Left kidney (tissue), 2 donors: Measurements from ENCODE around the gene FLRT2. TPM values are rescaled to one million over a fixed set of nuclear protein-coding genes. Genes with fewer than 3 reads are reported as not detected.

ENCODE experiments used
- DNase-seq: peaks from one replicate; pipeline ENCODE4 v3.0.0-alpha.2; 2013
- polyA plus RNA-seq: library from polyadenylated mRNA; unstranded; fragments of 120-200 nt; gene quantifications from one replicate; pipeline ENCODE4 v1.2.1, GENCODE V29; 2013; ENCODE audit not compliant: insufficient read length

The FLRT2 gene
- polyA plus RNA-seq, 1 donor, result 254 TPM

DNA sequence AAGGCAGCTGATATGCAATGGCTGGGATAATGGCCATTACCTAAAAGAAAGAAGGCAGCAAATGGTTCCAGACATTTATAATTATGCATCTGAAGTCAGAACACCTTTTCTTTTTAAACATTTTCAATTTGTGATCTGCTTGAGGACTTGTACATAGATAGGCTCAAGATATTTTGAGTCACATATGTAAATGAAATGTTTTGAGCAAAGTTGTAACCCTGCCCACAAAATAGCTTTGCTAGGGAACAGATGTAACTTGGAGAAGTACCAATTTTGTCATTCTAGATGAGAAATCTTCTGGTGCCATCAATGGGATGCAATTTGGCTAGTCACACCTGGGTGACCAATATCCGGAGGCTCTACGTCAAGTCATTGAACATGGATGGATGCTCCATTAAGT lies 123.1 kb downstream of the FLRT2 start:
- DNase-seq, result no peak

DNA sequence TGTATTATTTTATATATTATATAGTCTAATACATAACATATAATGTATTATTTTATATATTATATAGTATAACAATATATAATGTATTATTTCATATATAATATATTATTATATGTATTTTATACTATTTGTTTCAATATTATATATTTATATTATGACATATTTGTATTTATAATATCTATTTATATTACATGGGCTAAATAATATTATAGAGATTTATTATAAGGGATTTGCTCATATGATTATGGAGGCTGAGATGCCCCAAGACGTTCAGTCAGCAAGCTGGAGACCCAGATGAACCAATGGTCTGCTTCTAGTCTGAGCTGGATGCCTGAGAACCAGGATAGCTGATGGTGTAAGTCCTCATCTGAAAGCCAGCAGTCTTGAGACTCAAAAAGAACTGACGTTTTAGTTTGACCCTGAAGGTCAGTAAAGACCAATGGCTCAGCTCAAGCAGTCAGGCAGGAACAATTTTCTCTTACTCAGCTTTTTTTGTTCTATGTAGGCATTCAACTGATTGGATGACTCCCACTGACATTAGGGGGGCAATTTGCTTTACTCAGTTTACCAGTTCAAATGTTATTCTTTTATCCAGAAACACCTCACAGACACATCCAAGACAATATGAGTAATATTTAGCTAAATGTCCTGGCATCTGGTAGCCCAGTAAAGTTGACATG lies 130.4 kb downstream of the FLRT2 start:
- no peak for DNase-seq

DNA sequence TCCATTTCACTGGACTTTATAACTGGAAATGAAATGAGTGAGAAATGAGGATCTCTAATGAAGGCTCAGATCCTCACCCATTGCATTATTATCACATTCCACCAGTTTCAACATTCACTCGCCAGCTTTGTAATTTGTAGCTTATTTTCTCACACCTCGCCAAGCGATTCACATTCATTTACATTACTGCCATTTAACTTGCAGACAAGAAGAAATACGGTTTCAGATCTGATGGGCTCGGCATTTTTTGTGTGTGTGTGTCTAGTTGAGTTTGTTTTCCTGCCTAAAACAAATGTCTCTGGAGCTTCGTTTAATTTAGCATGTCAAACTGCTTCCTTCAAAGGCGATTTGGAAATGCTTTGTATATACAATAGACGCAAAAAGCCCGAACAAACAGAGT lies 132.2 kb downstream of the FLRT2 start:
- no peak for DNase-seq

DNA sequence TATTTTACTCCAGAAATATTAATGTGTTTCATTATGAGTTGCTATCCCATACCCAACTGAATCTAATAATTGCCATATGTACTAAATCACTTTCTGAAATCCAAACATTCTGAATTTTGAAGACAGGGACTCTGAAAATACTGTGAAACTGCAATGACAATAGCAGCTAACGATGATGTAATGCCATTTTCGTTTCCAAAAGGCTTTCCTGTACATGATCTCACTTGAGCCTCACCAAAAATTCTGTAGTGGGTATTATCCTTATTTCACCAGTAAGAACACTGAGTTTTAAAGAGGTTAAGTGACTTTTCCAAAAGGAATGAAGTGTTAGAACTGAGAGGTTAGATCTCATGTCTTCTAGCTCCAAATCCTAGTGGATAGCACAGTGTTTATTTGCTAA lies 133.3 kb downstream of the FLRT2 start:
- DNase-seq, result no peak

DNA sequence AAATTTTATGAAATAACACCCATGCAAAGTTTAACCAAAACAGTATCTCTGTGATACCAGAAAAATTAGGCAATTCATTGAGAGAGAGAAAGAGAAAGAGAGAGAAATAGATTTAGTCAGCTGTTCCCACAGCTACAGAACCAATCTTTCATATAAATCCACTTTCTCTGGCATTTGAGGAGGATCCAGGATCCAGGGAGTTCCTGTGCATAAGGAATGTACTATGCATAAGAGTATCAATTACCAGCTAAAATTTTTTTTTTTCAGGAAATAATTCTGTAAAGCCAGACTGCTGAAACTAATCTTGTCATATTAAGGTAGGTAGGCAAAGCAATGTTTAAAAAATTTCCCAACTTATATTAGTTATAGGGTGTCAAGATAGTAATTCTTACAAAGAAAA lies 133.7 kb downstream of the FLRT2 start:
- no peak for DNase-seq

DNA sequence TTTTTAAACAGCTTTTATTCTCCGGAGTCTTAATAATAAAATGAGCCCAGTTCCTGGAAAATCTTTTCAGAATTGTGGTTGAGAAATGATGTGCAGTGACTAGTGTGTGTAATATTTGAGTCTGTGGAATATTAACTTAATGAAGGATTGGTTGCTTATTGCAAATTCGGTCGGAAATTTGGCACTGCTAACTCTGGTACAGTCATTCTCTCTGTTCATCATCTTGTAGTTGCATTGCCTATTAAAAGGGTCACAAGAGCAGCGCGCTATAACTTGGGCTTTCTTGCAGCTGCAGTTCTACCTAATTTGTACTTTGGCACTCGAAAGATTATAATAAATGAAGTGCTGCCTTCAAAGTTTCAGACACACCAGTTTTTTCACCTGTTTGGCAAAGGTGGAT lies 146.0 kb downstream of the FLRT2 start:
- no peak for DNase-seq

DNA sequence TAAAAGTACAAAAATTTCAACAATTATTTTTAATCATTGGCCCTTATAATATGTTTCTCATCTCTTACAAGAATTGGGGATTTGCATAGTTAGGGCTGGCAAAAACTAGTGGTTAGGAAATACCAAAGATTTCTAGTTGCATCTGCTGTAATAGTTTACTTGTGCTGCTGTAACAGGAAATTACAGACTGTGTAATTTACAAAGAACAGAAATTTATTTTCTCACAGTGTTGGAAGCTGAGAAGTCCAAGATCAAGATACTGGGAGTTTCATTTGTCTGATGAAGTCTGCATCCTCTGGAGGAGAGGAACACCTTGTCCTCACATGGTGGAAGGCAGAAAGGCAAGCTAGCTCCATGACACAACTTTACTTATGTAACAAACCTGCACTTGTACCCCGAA lies 157.0 kb downstream of the FLRT2 start:
- no peak for DNase-seq

DNA sequence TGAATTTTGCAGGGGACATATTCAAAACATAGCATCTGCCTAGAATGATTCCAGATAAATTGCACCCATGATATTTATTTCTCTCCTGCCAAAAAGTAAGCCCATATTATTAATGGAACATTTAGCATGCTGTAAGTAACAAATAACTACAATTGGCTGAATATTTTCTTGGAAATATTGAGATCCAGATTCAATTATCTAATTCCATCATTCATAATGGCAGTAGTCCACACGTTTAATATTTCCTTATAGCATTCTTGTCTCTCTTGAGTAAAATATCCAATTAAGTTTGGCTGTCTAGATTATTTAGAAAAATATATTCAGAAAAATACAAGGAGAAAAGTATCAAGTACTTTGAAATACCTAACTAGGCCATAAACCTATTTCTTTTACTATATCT lies 157.5 kb downstream of the FLRT2 start:
- no peak for DNase-seq

DNA sequence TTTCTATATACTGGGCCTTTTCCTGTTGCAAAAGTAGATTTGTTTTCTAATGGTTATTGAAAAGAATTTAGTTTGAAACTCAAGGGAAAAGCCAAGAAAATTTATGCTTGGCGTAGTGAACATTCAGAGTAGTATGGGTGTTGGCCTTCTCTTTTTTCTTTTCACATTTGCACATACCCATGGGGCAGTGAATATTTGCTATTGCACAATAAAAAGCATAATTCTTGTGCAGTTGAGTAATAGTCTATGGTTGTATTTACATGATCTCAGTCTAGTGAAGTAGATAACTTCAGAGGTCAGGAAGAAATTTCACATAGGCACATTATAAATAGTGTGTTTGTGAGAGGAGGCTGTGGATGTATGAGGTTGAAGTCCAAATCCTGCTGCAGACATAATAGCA lies 158.1 kb downstream of the FLRT2 start:
- no peak for DNase-seq

DNA sequence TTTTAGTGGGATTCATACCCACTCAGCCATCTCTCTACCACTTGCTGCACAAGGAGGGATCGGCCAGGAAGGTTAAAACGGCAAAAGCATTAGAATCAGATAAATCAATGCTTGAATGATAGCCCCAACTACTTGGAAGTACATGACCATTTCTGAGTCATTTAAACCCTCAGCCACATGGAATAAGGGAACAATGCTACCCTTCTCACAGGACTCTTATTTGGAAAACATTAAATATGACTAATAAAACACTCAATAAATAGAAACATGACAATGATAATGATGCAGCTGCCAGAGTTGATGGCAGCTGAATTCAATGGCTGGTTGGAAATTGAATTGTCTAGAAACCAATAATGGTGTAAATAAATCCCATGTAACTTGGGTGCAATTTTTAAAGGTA lies 165.4 kb downstream of the FLRT2 start:
- no peak for DNase-seq

DNA sequence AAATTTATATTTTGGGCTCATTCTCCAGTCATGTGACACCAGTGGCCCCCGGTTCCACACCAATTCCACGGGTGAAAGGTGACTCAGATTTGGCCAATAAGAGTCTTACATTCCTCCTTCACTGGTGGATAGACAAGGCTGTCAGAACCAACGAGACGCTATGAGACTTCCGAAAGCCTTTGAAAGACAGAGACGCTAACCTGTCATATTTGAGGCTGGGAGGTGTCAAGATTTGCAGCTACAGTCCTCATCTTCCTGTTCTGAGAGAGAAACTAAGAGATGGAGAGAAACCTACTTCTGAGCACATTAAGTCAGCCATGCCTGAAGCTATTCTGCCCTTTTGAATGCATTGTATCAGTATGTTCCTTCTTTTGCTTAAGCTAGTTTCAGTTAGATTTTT lies 171.2 kb downstream of the FLRT2 start:
- no peak for DNase-seq

DNA sequence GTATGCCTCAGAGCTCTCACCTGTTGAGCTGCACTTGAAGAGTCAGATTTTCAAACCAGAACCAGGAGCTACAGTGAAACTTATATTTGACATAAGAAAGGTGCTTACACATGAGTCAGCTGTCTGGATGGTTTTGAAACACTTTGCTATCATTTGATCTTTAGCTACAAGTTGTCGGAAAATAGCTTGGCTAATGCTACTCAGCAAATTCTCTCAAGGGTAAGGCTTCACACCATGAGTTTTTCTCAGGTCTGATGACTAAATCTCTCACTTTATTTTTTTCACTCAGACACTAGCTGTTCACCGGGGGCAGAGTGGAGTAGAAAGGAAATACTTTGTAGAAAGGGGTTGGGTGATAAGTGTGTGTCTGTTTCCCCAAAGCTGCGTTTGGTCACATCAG lies 171.8 kb downstream of the FLRT2 start:
- DNase-seq, result no peak

DNA sequence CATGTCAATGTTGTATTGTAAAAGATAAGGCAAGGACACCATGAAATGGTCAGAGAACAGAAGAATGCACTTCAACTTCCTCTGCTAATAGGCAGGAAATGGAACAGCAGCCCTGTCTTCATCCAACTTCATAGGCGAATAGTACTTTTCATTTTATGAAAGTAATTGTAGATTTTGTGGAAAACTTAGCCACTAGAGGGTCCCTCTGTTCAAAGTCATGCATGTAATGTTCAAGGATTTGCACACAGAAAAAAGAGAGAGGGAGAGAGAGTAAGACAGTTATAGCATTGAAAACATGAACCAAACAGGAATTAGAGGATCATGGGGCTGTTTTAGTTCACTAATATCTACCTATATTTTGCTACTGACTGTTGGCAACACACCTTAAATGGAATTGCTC lies 172.2 kb downstream of the FLRT2 start:
- DNase-seq, result no peak

DNA sequence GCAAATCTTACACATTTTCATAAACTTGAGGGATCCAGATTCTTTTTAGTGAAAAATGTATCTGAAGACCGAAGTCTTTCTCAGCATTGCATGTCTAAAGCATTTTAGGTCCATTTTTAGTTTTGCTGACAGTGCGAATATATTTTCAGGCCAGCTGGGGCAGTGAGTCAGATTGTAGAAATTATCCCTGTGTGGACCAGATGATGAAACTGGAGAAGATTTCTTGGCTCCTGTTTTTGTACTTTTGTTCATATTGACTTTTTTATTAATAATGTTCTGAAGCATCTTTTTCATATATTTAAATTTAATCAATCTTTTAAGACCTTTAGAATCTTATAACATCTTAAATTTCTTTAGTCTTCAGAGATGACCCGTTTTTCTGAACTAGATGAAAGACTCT lies 173.1 kb downstream of the FLRT2 start:
- DNase-seq, result no peak
